ENCODE data around the gene IFRD1.

Gene IFRD1

DNA sequence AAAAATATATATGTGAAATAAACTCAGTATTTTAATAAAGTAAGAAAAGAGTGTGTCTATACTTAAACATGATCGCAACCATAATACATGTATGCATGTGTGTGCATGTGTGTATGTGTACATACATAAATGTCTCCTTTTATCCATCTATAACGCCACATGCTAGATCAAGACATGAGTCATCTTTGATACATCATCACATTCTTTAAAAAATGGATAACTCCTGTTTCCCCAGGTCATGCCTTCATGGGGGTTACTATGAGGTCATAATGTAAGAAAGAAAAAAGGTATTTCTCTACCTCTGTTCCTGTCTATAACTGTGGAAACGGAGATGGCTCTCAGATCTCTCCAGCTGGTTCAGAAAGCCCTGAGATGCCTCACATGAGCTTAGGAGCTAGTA, 71.7 kb downstream of the IFRD1 start:
- DNase-seq, result no peak

DNA sequence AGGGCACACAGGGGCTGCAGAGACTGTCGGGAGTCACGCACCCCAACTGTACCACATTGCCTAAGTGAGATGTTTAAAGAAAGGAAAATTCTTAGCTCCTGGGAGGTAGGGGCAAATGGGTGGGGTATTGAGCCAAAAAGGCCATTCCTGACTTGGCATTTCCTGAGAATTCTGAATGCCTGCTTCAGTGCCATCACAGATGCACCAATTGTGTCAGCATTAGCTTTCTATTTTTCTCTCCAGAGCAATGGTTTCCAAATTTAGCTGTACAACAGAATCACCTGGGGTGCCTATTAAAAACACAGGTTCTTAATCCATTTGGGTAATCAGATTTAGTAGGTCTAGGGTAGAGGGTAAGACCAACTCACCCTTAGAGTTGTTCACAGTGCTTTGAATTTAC, 73.6 kb downstream of the IFRD1 start:
- no peak for DNase-seq
